DND-41 (cell line): Measurements from ENCODE around the gene MCC.

Experiments used
- EZH2 ChIP-seq: IDR thresholded peaks from 3 replicates; pipeline ENCODE4 v1.6.1; 2012; ENCODE audit warnings: borderline replicate concordance, low read depth, mild to moderate bottlenecking, moderate library complexity, low read length, inconsistent platforms; ENCODE audit not compliant: severe bottlenecking
- TF ChIP-seq, protein P1 (sequence below): IDR thresholded peaks from 2 replicates; pipeline ENCODE4 v1.5.1; 2012; ENCODE audit warnings: borderline replicate concordance, low read length, moderate library complexity, mild to moderate bottlenecking; ENCODE audit not compliant: poor library complexity, severe bottlenecking; ENCODE audit errors: extremely low read depth

DNA sequence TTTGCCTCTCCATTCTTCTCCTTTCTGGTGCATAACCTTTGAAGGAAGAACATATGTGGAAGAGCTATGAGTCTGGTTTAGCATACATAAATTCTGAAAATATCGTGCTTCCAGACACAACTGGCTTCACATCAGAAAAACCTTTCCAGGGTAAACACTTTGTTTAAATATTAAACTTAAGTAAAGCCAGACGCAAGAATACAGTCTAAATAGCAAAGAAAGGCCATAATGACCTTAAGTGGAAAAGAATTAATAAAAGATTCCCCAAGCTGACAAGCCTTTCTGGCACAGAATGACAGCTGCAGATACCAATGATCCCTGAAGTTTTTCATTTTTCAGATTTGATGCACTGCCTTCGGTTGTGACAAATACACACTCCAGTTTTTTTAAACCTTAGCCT is 40.0 kb downstream of the MCC start:
- TF ChIP-seq EZH2 = no peak
- TF ChIP-seq, protein P1, sequence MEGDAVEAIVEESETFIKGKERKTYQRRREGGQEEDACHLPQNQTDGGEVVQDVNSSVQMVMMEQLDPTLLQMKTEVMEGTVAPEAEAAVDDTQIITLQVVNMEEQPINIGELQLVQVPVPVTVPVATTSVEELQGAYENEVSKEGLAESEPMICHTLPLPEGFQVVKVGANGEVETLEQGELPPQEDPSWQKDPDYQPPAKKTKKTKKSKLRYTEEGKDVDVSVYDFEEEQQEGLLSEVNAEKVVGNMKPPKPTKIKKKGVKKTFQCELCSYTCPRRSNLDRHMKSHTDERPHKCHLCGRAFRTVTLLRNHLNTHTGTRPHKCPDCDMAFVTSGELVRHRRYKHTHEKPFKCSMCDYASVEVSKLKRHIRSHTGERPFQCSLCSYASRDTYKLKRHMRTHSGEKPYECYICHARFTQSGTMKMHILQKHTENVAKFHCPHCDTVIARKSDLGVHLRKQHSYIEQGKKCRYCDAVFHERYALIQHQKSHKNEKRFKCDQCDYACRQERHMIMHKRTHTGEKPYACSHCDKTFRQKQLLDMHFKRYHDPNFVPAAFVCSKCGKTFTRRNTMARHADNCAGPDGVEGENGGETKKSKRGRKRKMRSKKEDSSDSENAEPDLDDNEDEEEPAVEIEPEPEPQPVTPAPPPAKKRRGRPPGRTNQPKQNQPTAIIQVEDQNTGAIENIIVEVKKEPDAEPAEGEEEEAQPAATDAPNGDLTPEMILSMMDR = no peak
